ENCODE data around the gene AIP. TPM values are rescaled to one million over a fixed set of nuclear protein-coding genes. Genes with fewer than 3 reads are reported as not detected.

AIP gene
- 34.6 and 37.0 TPM in 2 replicates for total RNA-seq

GRCh38 chr11:67482827-67483798 is at the start of gene AIP:
Gene AIP, plus strand, starts transcription at chr11:67483026. Its CDS starts 133 bp downstream, at chr11:67483159.

GRCh38 chr11:67437082-67437808 is 45.6 kb upstream of the AIP start, which contains the start of gene PTPRCAP:
Gene PTPRCAP, minus strand, starts transcription at chr11:67437682. Its CDS starts 63 bp downstream, at chr11:67437619.

DNA sequence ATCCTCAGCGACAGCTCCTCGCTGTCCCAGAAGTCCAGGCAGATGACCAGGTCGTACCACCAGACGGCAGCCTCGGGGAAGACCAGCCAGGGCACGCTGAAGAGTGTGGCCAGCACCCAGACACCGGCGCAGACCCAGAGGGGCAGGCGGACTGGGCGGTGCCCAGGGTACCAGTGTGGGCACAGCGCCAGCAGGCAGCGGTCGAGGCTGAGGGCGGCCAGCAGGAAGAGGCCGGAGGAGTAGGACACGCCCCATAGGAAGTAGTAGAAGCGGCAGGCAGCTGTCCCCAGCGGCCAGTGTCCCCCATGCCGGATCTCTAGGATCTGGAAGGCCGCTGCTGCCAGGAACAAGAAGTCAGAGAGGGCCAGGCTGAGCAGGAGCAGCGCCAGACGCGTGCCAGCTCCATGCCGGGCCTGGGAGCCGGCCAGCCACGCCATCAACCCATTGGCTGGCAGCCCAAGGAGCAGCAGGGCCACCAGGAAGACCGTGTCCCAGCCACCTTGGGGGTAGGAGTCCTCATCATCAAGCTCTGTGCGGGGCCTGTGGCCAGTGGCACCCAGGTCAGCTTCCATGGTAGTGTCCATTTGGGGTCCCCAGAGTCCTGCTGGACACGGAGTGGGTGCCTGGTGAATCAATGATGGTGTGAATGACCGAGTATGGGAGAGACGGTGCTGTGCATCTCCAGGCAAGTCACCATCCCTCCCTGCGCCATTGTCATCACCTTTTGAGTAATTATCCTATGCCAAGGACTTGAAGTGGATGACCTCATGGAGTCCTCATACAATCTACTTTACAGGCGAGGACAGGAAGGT is 30.5 kb upstream of the AIP start, which contains the start of gene GPR152:
TSS of gene GPR152 (minus strand) at position 589 of the 812 bp plus-strand sequence. CDS start at position 584, 5 bp downstream.

DNA sequence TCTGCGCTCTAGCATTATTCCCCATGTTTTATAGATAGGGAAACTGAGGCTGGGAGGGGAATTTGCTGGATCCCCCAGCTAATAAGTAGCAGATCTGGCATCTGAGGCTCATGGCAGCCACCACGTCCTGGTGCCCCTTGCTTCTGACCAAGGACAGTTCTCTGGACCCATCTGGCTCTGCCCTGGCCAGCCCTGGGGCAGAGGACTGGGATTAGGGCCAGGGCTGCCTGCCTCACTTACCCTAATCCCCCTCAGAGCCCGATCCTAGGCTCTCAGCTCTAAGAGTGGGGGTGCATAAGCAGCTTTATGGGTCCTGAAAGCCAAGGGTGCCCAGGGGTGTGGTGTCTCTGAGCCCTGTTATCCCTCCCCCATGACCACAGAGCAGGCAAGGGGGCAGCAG is 27.8 kb upstream of the AIP start, which contains the start of gene CABP4:
TSS of gene CABP4 (plus strand) at position 301 of the 400 bp plus-strand sequence. CDS start at position 371, 70 bp downstream.

GRCh38 chr11:67468759-67469507 is 13.9 kb upstream of the AIP start, which contains the start of gene TMEM134:
Gene TMEM134, minus strand, starts transcription at chr11:67469251. Its CDS starts 59 bp downstream, at chr11:67469192.

GRCh38 chr11:67504950-67505581 is 22.2 kb downstream of the AIP start, which contains the start of gene PITPNM1:
Gene PITPNM1, minus strand, starts transcription at chr11:67505363. Its CDS starts 1,183 bp downstream, at chr11:67504180.

GRCh38 chr11:67507864-67508485 is 25.1 kb downstream of the AIP start, which contains the start of gene CDK2AP2:
Gene CDK2AP2, minus strand, starts transcription at chr11:67508162. Its CDS starts 80 bp downstream, at chr11:67508082.

GRCh38 chr11:67522844-67523555 is 40.2 kb downstream of the AIP start, which contains the start of gene CABP2:
Gene CABP2, minus strand, starts transcription at chr11:67523446. Its CDS starts 120 bp downstream, at chr11:67523326.

Small RNA genes lying within 50 kb of the gene (small RNA-seq; reads per million reads assigned to genes)
- gene MIR6752, result not detected

Other genes with a start within 250 kb of the AIP start
- gene GRK2, start 216.6 kb upstream of the AIP start, total RNA-seq, result 29.1 and 39.3 TPM in 2 replicates
- 22.1 and 23.5 TPM in 2 replicates for gene ANKRD13D, start 193.7 kb upstream of the AIP start, total RNA-seq
- gene SSH3, start 179.5 kb upstream of the AIP start, total RNA-seq, result 8.2 and 9.0 TPM in 2 replicates
- gene POLD4, start 129.5 kb upstream of the AIP start, total RNA-seq, result 37.9 and 45.9 TPM in 2 replicates
- 2.3 and 2.9 TPM in 2 replicates for gene CLCF1, start 109.4 kb upstream of the AIP start, total RNA-seq
- gene RAD9A, start 91.0 kb upstream of the AIP start, total RNA-seq, result 4.4 and 6.7 TPM in 2 replicates
- gene PPP1CA, start 81.2 kb upstream of the AIP start, total RNA-seq, result 200 and 207 TPM in 2 replicates
- not detected in 2 replicates for gene TBC1D10C, start 78.9 kb upstream of the AIP start, total RNA-seq
- 0.13 and 0.22 TPM in 2 replicates for gene CARNS1, start 67.3 kb upstream of the AIP start, total RNA-seq
- 39.9 and 47.4 TPM in 2 replicates for gene RPS6KB2, start 54.5 kb upstream of the AIP start, total RNA-seq
- gene PTPRCAP, start 45.3 kb upstream of the AIP start, total RNA-seq, result 0.27 and 0.93 TPM in 2 replicates
- 84.4 and 99.6 TPM in 2 replicates for gene CORO1B, start 39.5 kb upstream of the AIP start, total RNA-seq
- not detected in 2 replicates for gene GPR152, start 30.3 kb upstream of the AIP start, total RNA-seq
- 0.65 and 1.1 TPM in 2 replicates for gene CABP4, start 27.7 kb upstream of the AIP start, total RNA-seq
- 19.4 and 20.2 TPM in 2 replicates for gene TMEM134, start 13.8 kb upstream of the AIP start, total RNA-seq
- gene PITPNM1, start 22.3 kb downstream of the AIP start, total RNA-seq, result 10.1 and 16.3 TPM in 2 replicates
- 21.1 and 22.7 TPM in 2 replicates for gene CDK2AP2, start 25.1 kb downstream of the AIP start, total RNA-seq
- gene CABP2, start 40.4 kb downstream of the AIP start, total RNA-seq, result not detected in 2 replicates
- gene GSTP1, start 100.8 kb downstream of the AIP start, total RNA-seq, result 635 and 696 TPM in 2 replicates
- 156 and 162 TPM in 2 replicates for gene NDUFV1, start 123.9 kb downstream of the AIP start, total RNA-seq
- 9.6 and 12.3 TPM in 2 replicates for gene NUDT8, start 146.9 kb downstream of the AIP start, total RNA-seq
- gene TBX10, start 156.7 kb downstream of the AIP start, total RNA-seq, result not detected in 2 replicates
- not detected in 2 replicates for gene ACY3, start 167.7 kb downstream of the AIP start, total RNA-seq
- gene ALDH3B2, start 191.6 kb downstream of the AIP start, total RNA-seq, result not detected in 2 replicates

Data from thoracic aorta endothelial cell (primary cell).